Measurements from ENCODE around the gene DBF4B. TPM values are rescaled to one million over a fixed set of nuclear protein-coding genes. Genes with fewer than 3 reads are reported as not detected.

DBF4B gene, protein sequence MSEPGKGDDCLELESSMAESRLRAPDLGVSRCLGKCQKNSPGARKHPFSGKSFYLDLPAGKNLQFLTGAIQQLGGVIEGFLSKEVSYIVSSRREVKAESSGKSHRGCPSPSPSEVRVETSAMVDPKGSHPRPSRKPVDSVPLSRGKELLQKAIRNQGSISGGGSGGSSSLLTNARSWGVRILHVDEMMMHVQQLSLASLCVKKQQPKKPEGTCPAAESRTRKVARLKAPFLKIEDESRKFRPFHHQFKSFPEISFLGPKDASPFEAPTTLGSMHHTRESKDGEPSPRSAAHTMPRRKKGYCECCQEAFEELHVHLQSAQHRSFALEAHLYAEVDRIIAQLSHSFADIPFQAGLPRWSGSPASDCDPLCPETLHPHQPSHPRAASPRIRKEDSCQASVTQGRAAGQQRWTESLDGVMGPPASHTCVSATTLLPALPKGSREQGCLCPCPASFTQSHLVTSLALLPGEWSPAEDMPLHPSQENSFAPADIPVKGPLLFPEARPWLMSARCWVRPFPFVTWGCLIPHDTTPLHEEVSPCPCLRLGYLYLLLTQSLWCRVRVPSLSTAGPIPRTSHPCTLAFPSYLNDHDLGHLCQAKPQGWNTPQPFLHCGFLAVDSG
- total RNA-seq: 16.9 to 17.9 TPM (median 17.6 TPM) in 3 replicates

DNA sequence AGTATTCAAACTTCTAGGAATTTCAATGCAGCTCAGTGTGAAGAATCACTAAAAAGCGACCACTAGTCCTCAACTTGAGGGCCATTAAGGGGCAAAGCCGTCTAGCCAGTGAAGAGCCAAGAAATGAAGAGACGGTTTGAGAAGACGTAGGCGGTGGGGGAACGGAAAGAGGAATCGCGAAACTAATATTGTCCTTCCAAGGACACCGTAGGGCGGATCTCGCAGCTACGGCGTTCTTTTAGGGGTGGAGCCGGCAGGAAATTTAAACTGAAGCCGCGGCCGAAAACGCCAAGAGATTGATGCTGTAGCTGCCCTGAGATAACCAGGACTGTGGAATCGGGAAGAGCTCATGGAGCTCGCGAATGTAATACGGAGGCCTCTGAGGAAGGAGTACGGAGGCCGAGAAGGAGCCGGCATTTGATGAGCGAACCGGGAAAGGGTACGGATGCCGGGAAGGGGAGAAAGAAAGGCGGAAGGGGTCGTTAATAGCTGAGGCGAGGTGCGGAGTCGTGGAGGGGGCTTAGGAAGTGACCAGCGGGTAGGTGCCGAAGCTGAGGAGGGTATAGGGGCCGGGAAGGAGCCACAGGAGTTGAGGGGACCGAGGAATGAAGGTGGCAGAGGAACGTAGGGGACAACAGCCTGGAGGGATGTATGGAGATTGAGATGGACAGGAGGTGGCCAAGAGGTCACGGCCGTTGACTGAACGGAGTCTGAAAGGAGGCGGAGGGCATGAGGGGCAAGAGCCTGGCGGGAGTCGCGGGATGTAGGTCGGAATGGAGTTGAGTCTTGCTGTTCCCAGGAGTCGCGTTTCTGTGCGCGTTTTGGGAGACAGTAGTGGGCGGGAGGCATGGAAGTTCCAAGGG lies at the start of gene DBF4B:
DBF4B (plus strand) TSS at position 265 of the 863 bp plus-strand sequence; CDS start at position 421, 156 bp downstream.
- no peak for TF ChIP-seq CTCF (IDR thresholded peaks at IDR 0.05; ENCODE audit: unreplicated experiment)
- H3K9me3 Mint-ChIP-seq: no peaks in the 10 kb centered on the region
- H3K4me3 Mint-ChIP-seq: no peak within 1 kb of the TSS
- peaks cover under 1% of the 10 kb centered on the region for H3K36me3 Mint-ChIP-seq
- DNase-seq (ENCODE audit: low spot score in 2 of 2, unreplicated experiment in 2 of 2): peak; percentile 59 to 81
- H3K4me1 Mint-ChIP-seq: peaks cover 5% of the 10 kb centered on the region
- H3K27me3 Mint-ChIP-seq (ENCODE audit: low read depth): peaks cover 4% of the 10 kb centered on the region
- H3K27ac Mint-ChIP-seq: no peak within 1 kb of the TSS

DNA sequence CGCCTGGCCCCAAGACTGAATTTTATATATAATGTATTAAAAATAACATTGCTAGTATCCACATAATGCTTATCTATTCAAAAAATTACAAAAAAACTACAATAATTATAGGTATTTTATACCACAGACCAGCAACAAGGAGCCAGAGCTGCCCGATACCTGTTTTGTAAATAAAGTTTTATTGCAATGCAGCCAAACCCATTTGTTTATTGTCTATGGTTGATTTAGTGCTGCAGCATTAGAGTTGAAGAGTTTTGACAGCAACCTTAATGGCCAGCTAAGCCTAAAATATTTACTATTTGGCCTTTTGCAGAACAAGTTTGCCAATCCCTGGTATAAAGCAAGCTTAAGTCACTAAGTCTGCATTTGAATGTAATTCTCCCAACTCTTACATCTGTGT lies 46.6 kb upstream of the DBF4B start:
- Mint-ChIP-seq H3K27me3 (ENCODE audit: low read depth) (peaks cover 12% of the 10 kb centered on the region), H3K4me1 (peaks cover 3% of the 10 kb centered on the region), H3K9me3 (no peaks in the 10 kb centered on the region), H3K27ac (no peak overlapping the region), H3K36me3 (peaks cover 3% of the 10 kb centered on the region), H3K4me3 (no peak overlapping the region)
- DNase-seq (ENCODE audit: low spot score in 2 of 2, unreplicated experiment in 2 of 2): no peak
- TF ChIP-seq CTCF (IDR thresholded peaks at IDR 0.05; ENCODE audit: unreplicated experiment): no peak

GRCh38 chr17:44663095-44663494 lies 45.4 kb upstream of the DBF4B start:
- Mint-ChIP-seq H3K27ac (no peak overlapping the region), H3K4me3 (no peak overlapping the region), H3K4me1 (no peaks in the 10 kb centered on the region), H3K27me3 (ENCODE audit: low read depth) (no peaks in the 10 kb centered on the region), H3K9me3 (no peaks in the 10 kb centered on the region), H3K36me3 (no peaks in the 10 kb centered on the region)
- DNase-seq (ENCODE audit: low spot score in 2 of 2, unreplicated experiment in 2 of 2): no peak
- TF ChIP-seq CTCF (IDR thresholded peaks at IDR 0.05; ENCODE audit: unreplicated experiment): no peak

DNA sequence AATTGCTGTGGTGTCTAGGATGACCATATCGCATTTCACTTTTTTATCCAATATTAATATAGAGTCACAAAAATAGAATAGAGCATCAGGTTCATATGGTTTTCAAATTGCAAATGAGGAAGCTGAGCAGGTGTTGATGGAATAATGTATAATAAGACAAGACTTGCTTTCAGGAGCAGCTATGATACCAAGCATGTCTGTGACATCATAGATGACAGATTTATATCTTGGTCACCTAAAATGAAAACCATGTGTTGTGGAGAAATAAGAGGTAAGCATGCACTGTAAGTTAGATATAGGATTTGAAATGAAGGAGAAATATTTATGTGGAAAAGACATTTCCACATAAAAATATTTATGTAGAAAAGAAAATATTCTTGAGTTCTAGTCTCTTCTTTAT lies 43.6 kb upstream of the DBF4B start:
- Mint-ChIP-seq H3K9me3 (no peaks in the 10 kb centered on the region), H3K27me3 (ENCODE audit: low read depth) (no peaks in the 10 kb centered on the region), H3K4me3 (no peak overlapping the region), H3K4me1 (no peaks in the 10 kb centered on the region), H3K27ac (no peak overlapping the region), H3K36me3 (no peaks in the 10 kb centered on the region)
- no peak for TF ChIP-seq CTCF (IDR thresholded peaks at IDR 0.05; ENCODE audit: unreplicated experiment)
- DNase-seq (ENCODE audit: low spot score in 2 of 2, unreplicated experiment in 2 of 2): no peak

DNA sequence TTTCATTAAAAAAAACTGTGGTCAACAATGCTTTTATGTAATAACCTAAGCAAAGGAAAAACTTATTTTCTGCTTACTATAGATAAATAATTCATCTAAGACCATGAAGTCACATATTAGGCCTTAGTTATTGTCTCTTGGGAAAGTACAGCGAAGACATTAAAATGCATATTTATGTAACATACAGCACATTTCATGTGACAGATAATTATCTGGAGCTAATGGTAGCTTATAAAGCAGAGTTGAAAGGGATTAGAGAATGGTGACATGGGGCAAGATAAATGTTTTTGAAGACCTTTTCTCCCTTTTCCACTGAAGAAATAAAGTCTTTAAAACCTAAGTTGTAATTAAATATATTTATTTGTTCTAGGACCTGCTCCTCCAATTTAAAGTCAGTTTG lies 42.5 kb upstream of the DBF4B start:
- no peak overlapping the region for H3K4me3 Mint-ChIP-seq
- DNase-seq (ENCODE audit: low spot score in 2 of 2, unreplicated experiment in 2 of 2): no peak
- H3K27ac Mint-ChIP-seq: no peak overlapping the region
- TF ChIP-seq CTCF (IDR thresholded peaks at IDR 0.05; ENCODE audit: unreplicated experiment): no peak
- no peaks in the 10 kb centered on the region for H3K9me3 Mint-ChIP-seq
- H3K4me1 Mint-ChIP-seq: no peaks in the 10 kb centered on the region
- no peaks in the 10 kb centered on the region for H3K36me3 Mint-ChIP-seq
- no peaks in the 10 kb centered on the region for H3K27me3 Mint-ChIP-seq (ENCODE audit: low read depth)
